Mucosa of descending colon (tissue), 3 donors: Measurements from ENCODE around the gene DDB1. TPM values are rescaled to one million over a fixed set of nuclear protein-coding genes. Genes with fewer than 3 reads are reported as not detected.

ENCODE experiments used
- ATAC-seq: fragments of 200-7000 bp; cut with Tn5 transposase; one replicate; pipeline ENCODE4 v1.9.1; 2020; ENCODE audit warnings: mild to moderate bottlenecking, moderate library complexity
- DNase-seq, 3 donors: peaks; one replicate each; pipeline ENCODE4 v3.0.0-alpha.2; 2020
- H3K36me3 ChIP-seq: fragments of 200-600 bp; one replicate; pipeline ENCODE4 v1.8.0; 2021; ENCODE audit warnings: low read depth, mild to moderate bottlenecking
- H3K4me1 ChIP-seq: fragments of 200-600 bp; one replicate; pipeline ENCODE4 v1.8.0; 2021; ENCODE audit warnings: low read depth, mild to moderate bottlenecking
- H3K4me3 ChIP-seq: fragments of 200-600 bp; one replicate; pipeline ENCODE4 v1.8.0; 2021; ENCODE audit warnings: mild to moderate bottlenecking
- H3K9me3 ChIP-seq: fragments of 200-600 bp; one replicate; pipeline ENCODE4 v1.8.0; 2021; ENCODE audit warnings: mild to moderate bottlenecking
- intact Hi-C, 2 donors: fragments of 100-400 bp; cut with DNase I in 1 of 2; cut with micrococcal nuclease in 1 of 2; formaldehyde crosslinking; loops; one replicate each; pipeline versions ENCODE4 v1.11.0 to v1.11.1; 2022; cut with DNase I, micrococcal nuclease
- total RNA-seq, 3 donors: library from RNA; stranded (reverse); fragmentation: NEBNext Ultra II Directional in 2 of 3; extraction: Animal tissue kit (Norgen Biotek cat#: 25700) in 2 of 3; gene quantifications; one replicate each; pipeline versions ENCODE4 v1.2.1 to v1.2.4, GENCODE V29; 2021 to 2023
- TF ChIP-seq, protein P1 (sequence below): fragments of 200-600 bp; IDR thresholded peaks from one replicate; pipeline ENCODE4 v1.8.0; 2022; ENCODE audit warnings: antibody characterized with exemption, mild to moderate bottlenecking
- donor health status: DM: no; HTN: no; CAD: no; lungs with moderate emphysema.
- donor health status: DM: no; HTN: no; CAD: no.
- donor health status: DM: no; HTN: yes; CAD: no.

Gene DDB1
- total RNA-seq, 3 donors from 2014 or later, result 121 to 152 (median 140) TPM

DNA sequence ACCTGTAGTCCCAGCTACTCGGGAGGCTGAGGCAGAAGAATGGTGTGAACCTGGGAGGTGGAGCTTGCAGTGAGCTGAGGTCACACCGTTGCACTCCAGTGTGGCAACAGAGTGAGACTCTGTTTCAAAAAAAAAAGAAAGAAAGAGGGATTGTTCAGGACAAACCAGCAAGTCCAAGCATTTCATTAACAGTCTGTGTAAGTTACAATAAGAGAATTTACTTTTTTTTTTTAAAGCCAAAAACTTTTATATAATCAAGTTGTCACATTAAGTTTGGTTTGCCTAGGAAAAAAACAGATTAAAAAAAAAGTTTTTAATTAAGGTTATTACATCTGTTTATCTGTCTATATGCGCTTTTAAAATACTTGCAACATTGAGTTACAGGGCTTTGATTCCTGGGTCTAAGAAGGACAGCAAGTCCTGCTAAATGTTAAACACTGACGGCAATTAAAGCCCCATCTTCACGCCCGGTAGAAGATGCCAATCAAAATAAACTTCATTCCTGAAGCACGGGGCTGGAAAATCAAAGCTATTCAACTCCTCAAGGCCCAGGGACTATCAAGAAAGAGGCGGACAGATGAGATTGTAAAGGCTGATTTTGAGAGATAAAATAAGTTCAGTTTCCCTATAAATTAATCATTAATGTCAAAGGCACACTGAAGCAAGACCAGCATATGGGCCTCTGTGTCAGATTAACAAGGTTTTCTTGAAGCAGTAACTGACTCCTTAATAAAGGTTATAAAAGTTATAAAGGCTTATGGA, 39.9 kb upstream of the DDB1 start:
- intact Hi-C loops, result no loop called here
- Histone ChIP-seq H3K4me3 (no peak overlapping the region), H3K36me3 (no peaks in the 10 kb centered on the region), H3K9me3 (no peaks in the 10 kb centered on the region), H3K4me1 (no peaks in the 10 kb centered on the region)
- TF ChIP-seq, protein P1, sequence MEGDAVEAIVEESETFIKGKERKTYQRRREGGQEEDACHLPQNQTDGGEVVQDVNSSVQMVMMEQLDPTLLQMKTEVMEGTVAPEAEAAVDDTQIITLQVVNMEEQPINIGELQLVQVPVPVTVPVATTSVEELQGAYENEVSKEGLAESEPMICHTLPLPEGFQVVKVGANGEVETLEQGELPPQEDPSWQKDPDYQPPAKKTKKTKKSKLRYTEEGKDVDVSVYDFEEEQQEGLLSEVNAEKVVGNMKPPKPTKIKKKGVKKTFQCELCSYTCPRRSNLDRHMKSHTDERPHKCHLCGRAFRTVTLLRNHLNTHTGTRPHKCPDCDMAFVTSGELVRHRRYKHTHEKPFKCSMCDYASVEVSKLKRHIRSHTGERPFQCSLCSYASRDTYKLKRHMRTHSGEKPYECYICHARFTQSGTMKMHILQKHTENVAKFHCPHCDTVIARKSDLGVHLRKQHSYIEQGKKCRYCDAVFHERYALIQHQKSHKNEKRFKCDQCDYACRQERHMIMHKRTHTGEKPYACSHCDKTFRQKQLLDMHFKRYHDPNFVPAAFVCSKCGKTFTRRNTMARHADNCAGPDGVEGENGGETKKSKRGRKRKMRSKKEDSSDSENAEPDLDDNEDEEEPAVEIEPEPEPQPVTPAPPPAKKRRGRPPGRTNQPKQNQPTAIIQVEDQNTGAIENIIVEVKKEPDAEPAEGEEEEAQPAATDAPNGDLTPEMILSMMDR, result no peak
- ATAC-seq (no peak), DNase-seq (no peak)

DNA sequence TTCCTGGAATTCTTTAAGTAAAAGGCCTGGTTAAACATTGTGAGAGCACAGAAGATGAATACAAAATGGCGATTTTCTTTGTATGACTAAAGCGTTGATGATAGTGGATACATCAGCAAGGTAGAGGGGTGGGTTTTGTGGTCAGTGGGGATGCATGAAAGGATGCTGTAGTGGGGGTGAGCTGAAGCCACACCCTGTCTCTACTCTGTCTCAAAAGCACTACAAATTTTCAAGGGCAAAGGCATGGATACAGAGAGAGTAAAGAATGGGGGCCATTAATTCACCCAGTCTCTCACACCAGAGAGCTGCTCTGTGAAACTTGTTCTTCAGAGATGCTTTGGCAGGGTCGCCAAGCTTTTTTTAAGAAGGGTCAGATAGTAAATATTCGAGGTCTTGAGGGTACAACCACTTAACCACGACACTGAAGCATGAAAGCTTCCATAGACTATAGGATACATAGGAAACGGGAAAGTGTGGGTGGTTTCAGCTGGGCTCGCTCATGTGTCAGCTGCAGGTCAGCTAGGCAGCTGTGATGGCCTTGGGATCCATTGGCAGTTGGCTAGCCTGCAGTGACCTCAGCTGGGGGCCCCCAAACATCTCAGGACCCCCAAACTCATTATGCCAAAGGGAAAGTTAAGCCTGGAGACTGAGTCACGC, 37.6 kb upstream of the DDB1 start:
- TF ChIP-seq, protein P1, result no peak
- Histone ChIP-seq H3K36me3 (peaks cover 14% of the 10 kb centered on the region), H3K4me3 (no peak overlapping the region), H3K4me1 (no peaks in the 10 kb centered on the region), H3K9me3 (no peaks in the 10 kb centered on the region)
- ATAC-seq, result no peak
- intact Hi-C loops, result no loop called here
- DNase-seq, result no peak

DNA sequence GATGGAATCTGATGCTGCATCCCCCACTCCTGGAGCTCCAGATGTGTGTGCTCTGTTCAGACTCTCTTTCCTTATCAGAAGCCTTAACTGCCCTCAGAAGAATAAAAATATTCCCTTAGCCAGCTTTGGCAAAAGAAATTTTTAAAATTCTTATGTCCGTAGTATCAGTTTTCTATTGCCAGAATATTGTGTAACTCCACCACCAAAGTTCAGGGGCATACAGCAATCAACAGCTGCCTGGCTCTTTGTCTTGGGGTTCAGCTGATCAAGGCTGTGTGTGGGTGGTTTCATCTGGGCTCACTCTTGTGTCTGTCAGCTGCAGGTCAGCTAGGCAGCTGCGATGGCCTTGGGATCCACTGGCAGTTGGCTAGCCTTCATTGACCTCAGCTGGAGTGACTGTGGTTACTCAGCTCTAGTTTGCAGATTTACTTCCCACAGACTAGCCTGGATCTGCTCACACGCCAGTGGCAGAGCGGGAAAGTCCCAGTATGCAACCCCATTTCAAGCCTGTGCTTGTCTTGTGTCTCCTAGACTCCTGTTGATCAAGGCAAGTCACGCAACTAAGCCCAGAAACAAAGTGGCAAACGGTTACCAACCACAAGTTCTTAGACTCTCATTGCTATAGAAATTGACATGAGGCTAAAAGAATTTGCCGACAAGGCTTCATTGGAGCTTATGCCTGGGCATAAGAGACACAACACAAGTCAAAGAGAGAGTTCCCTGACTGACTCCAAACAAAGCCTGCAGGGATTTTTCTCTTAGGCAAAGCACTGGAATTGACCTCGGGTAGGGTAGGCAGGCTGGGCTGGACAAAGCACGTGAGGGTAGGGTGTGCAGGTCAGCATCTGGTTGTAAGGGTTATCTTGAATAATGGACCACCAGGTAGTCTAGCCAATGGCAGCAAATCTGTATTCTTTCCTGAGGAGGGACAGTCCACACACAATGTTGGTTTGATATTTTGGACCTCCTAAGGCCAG, 36.8 kb upstream of the DDB1 start:
- peak in 1 of 3 donors; percentile 60 for DNase-seq
- peaks cover 14% of the 10 kb centered on the region for H3K36me3 ChIP-seq

DNA sequence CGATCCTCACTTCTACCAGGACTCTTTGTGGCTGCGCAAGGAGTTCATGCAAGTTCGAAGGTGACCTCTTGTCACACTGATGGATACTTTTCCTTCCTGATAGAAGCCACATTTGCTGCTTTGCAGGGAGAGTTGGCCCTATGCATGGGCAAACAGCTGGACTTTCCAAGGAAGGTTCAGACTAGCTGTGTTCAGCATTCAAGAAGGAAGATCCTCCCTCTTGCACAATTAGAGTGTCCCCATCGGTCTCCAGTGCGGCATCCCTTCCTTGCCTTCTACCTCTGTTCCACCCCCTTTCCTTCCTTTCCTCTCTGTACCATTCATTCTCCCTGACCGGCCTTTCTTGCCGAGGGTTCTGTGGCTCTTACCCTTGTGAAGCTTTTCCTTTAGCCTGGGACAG, 35.7 kb upstream of the DDB1 start:
- Histone ChIP-seq H3K4me3 (no peak overlapping the region), H3K4me1 (no peaks in the 10 kb centered on the region), H3K9me3 (no peaks in the 10 kb centered on the region), H3K36me3 (peaks cover 14% of the 10 kb centered on the region)
- ATAC-seq (no peak), DNase-seq (no peak)
- TF ChIP-seq, protein P1, result no peak
- intact Hi-C loops, result no loop called here

More for the DNA sequence above, 36.8 kb upstream of the DDB1 start:
- Histone ChIP-seq H3K4me1 (no peaks in the 10 kb centered on the region), H3K4me3 (no peak overlapping the region), H3K9me3 (no peaks in the 10 kb centered on the region)
- intact Hi-C loops, result no loop called here
- TF ChIP-seq, protein P1, result no peak
- ATAC-seq, result peak; percentile 71

DNA sequence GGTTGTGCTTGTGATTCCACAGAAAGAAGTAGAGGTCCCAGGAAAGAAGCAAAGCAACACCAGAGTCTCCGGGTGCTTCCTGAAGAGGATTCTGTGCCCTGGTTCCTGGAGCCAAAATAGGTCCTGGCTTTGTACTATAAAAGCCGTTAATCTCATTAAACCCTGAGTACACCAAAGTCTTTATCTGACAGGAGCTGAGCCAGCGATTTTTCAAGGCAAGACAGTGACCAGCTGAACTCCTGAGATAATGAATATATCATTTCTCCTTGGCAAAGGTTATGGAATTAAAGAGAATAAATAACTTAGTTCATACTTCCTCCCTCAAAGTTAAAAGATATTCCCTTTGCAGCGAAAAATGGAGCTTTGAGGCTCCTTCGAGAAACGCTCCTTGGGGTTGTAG, 34.5 kb upstream of the DDB1 start:
- Histone ChIP-seq H3K36me3 (peaks cover 14% of the 10 kb centered on the region), H3K4me1 (peaks cover 7% of the 10 kb centered on the region), H3K9me3 (no peaks in the 10 kb centered on the region), H3K4me3 (no peak overlapping the region)
- TF ChIP-seq, protein P1, result no peak
- ATAC-seq, result no peak
- DNase-seq, result no peak
- intact Hi-C loops, result no loop called here
